Measurements from ENCODE around the gene SHROOM4.

DNA sequence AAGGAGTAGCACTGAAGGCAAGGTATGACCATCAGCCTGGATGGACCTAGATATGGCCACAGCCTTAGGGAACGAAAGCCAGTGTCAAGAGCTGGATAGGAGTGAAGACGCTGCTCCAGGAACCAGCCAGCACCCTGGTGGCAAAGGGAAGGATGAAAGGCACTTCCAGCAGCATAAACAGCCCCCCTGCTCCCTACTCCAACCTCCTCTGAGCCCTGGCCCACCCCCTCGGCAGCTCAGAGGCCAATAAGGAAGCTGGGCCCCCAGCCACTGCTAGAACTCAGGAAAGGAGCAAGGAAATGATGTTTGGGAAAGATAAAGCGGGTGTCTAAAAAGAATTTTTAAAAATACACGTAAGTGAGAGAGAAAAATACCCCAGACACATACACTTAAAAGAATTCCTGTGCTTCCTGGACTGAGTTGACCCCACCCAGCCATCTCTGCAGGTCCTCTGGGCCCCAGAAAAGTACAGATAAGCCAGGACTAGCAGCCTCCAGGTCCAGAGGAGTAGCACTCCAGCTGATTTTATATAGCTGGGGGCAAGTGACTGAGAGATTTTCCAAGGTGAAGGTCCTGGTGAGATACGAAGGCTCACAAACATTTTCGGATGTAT lies 170.4 kb downstream of the SHROOM4 start:
- TF ChIP-seq, protein P1, sequence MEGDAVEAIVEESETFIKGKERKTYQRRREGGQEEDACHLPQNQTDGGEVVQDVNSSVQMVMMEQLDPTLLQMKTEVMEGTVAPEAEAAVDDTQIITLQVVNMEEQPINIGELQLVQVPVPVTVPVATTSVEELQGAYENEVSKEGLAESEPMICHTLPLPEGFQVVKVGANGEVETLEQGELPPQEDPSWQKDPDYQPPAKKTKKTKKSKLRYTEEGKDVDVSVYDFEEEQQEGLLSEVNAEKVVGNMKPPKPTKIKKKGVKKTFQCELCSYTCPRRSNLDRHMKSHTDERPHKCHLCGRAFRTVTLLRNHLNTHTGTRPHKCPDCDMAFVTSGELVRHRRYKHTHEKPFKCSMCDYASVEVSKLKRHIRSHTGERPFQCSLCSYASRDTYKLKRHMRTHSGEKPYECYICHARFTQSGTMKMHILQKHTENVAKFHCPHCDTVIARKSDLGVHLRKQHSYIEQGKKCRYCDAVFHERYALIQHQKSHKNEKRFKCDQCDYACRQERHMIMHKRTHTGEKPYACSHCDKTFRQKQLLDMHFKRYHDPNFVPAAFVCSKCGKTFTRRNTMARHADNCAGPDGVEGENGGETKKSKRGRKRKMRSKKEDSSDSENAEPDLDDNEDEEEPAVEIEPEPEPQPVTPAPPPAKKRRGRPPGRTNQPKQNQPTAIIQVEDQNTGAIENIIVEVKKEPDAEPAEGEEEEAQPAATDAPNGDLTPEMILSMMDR (IDR thresholded peaks at IDR 0.05): no peak
- no peak for TF ChIP-seq POLR2AphosphoS5 (IDR thresholded peaks at IDR 0.05)
- TF ChIP-seq POLR2A (IDR thresholded peaks at IDR 0.05): no peak
